Mesendoderm (in vitro differentiated cells): ENCODE measurements around the gene TBC1D5.
"Not testable (repeated sequence)": the region's sequence is repeated elsewhere in the genome, so short reads cannot be mapped to it uniquely, and the experiment has no call there.

Experiments used
- DNase-seq: peaks from one replicate; pipeline ENCODE4 v3.0.0; 2013
- H2AK5ac ChIP-seq: 2 replicates; pipeline ENCODE4 v1.6.1; 2013; ENCODE audit warnings: low read length, inconsistent platforms
- H2BK120ac ChIP-seq: 2 replicates; pipeline ENCODE4 v1.6.1; 2013; ENCODE audit warnings: low read depth, mild to moderate bottlenecking, low read length, moderate library complexity, mixed read lengths
- H2BK15ac ChIP-seq: replicated peaks from 2 replicates; pipeline ENCODE4 v1.6.1; 2013; ENCODE audit warnings: low read depth, mild to moderate bottlenecking, moderate library complexity
- H2BK5ac ChIP-seq: 2 replicates; pipeline ENCODE4 v1.6.1; 2013; ENCODE audit warnings: low read length, inconsistent platforms
- H3K18ac ChIP-seq: 2 replicates; pipeline ENCODE4 v1.6.1; 2013; ENCODE audit warnings: mild to moderate bottlenecking, low read length, mixed read lengths
- H3K23ac ChIP-seq: one replicate; pipeline ENCODE4 v1.6.1; 2013; ENCODE audit warnings: low read length
- H3K27ac ChIP-seq: 2 replicates; pipeline ENCODE4 v1.5.1; 2013; ENCODE audit warnings: low read depth, mild to moderate bottlenecking, inconsistent platforms, low read length, moderate library complexity
- H3K27me3 ChIP-seq: 2 replicates; pipeline ENCODE4 v1.6.1; 2013; ENCODE audit warnings: low read length, control low read depth, mild to moderate bottlenecking, inconsistent platforms; ENCODE audit not compliant: insufficient read depth, poor library complexity
- H3K36me3 ChIP-seq: 2 replicates; pipeline ENCODE4 v1.6.1; 2013; ENCODE audit warnings: low read length, inconsistent platforms; ENCODE audit not compliant: control insufficient read depth, insufficient read depth
- H3K4ac ChIP-seq: one replicate; pipeline ENCODE4 v1.6.1; 2013; ENCODE audit warnings: low read depth, mild to moderate bottlenecking, low read length, moderate library complexity
- H3K4me1 ChIP-seq: 2 replicates; pipeline ENCODE4 v1.6.1; 2013; ENCODE audit warnings: low read depth, low read length, inconsistent platforms; ENCODE audit not compliant: control insufficient read depth
- H3K4me2 ChIP-seq: 2 replicates; pipeline ENCODE4 v1.6.1; 2013; ENCODE audit warnings: low read length
- H3K4me3 ChIP-seq: 2 replicates; pipeline ENCODE4 v1.5.1; 2013; ENCODE audit warnings: mild to moderate bottlenecking, low read length
- H3K56ac ChIP-seq: one replicate; pipeline ENCODE4 v1.6.1; 2013; ENCODE audit warnings: low read length
- H3K79me1 ChIP-seq: 2 replicates; pipeline ENCODE4 v1.6.1; 2013; ENCODE audit warnings: low read length, inconsistent platforms
- H3K79me2 ChIP-seq: 2 replicates; pipeline ENCODE4 v1.6.1; 2013; ENCODE audit warnings: mild to moderate bottlenecking, low read length; ENCODE audit not compliant: control insufficient read depth, insufficient read depth
- H3K9ac ChIP-seq: 2 replicates; pipeline ENCODE4 v1.6.1; 2013; ENCODE audit warnings: low read length, inconsistent platforms
- H4K5ac ChIP-seq: one replicate; pipeline ENCODE4 v1.6.1; 2013; ENCODE audit warnings: low read length
- H4K8ac ChIP-seq: one replicate; pipeline ENCODE4 v1.6.1; 2013; ENCODE audit warnings: low read depth, mild to moderate bottlenecking, control low read depth, low read length, moderate library complexity
- WGBS: extraction: QIAGEN DNeasy Blood & Tissue Kit; methylation state at CpG from one replicate; pipeline ENCODE4 v1.1.7; 2013; ENCODE audit warnings: low lambda C conversion rate, missing lambda C conversion rate; ENCODE audit not compliant: insufficient coverage; ENCODE audit errors: extremely low coverage; 5-methylcytosine and 5-hydroxymethylcytosine counted together

Gene TBC1D5

GRCh38 chr3:17737591-17737990, 4.8 kb downstream of the TBC1D5 start:
- H3K23ac ChIP-seq, result no peak overlapping the region
- no peaks in the 10 kb centered on the region for H3K79me1 ChIP-seq
- no peak overlapping the region for H3K18ac ChIP-seq
- H4K5ac ChIP-seq, result no peak overlapping the region
- peaks cover 1% of the 10 kb centered on the region for H3K79me2 ChIP-seq
- H2BK120ac ChIP-seq, result no peak overlapping the region
- H3K27ac ChIP-seq, result no peak overlapping the region
- H2BK5ac ChIP-seq, result no peak overlapping the region
- H3K27me3 ChIP-seq, result no peaks in the 10 kb centered on the region
- H2AK5ac ChIP-seq, result no peak overlapping the region
- peaks cover 5% of the 10 kb centered on the region for H3K4me1 ChIP-seq
- no peak overlapping the region for H3K4ac ChIP-seq
- H3K4me2 ChIP-seq, result no peak overlapping the region
- H3K56ac ChIP-seq, result no peak overlapping the region
- H3K36me3 ChIP-seq, result no peaks in the 10 kb centered on the region
- no peak overlapping the region for H3K4me3 ChIP-seq
- H2BK15ac ChIP-seq, result no peak overlapping the region
- no peak for DNase-seq
- H4K8ac ChIP-seq, result no peak overlapping the region
- H3K9ac ChIP-seq, result no peak overlapping the region

GRCh38 chr3:17735362-17735761, 7.1 kb downstream of the TBC1D5 start:
- not testable (repeated sequence) for H3K79me2 ChIP-seq, H3K27me3 ChIP-seq, H2BK15ac ChIP-seq, H3K4me2 ChIP-seq, H3K4me3 ChIP-seq, H3K4ac ChIP-seq, H2AK5ac ChIP-seq, H3K4me1 ChIP-seq, H3K9ac ChIP-seq, H4K8ac ChIP-seq, DNase-seq, H3K36me3 ChIP-seq, H3K23ac ChIP-seq, H3K56ac ChIP-seq, H2BK120ac ChIP-seq, H3K27ac ChIP-seq, H3K18ac ChIP-seq, H3K79me1 ChIP-seq, H4K5ac ChIP-seq, H2BK5ac ChIP-seq
- WGBS, result no CpG with 5 or more reads among the region's 7 CpGs

- H3K36me3 ChIP-seq, result no peaks in the 10 kb centered on the region
- H3K4me3 ChIP-seq, result no peak overlapping the region
- H2BK120ac ChIP-seq, result no peak overlapping the region
- no peak overlapping the region for H3K56ac ChIP-seq
- no peaks in the 10 kb centered on the region for H3K79me1 ChIP-seq
- no peak overlapping the region for H2BK5ac ChIP-seq
- no peak overlapping the region for H2AK5ac ChIP-seq
- no peak overlapping the region for H2BK15ac ChIP-seq
- no peak overlapping the region for H3K18ac ChIP-seq
- H3K23ac ChIP-seq, result no peak overlapping the region
- H3K27ac ChIP-seq, result no peak overlapping the region
- no peaks in the 10 kb centered on the region for H3K79me2 ChIP-seq
- H3K4ac ChIP-seq, result no peak overlapping the region
- DNase-seq, result no peak
- WGBS, result no CpG with 5 or more reads among the region's 2 CpGs
- H4K5ac ChIP-seq, result no peak overlapping the region
- no peaks in the 10 kb centered on the region for H3K27me3 ChIP-seq
- no peak overlapping the region for H3K9ac ChIP-seq
- H3K4me2 ChIP-seq, result no peak overlapping the region
- no peak overlapping the region for H4K8ac ChIP-seq
- H3K4me1 ChIP-seq, result peaks cover 1% of the 10 kb centered on the region
Measured at GRCh38 chr3:17733768-17734167, 8.7 kb downstream of the TBC1D5 start.

- H2BK15ac ChIP-seq, result no peak overlapping the region
- no CpG with 5 or more reads among the region's 3 CpGs for WGBS
- no peaks in the 10 kb centered on the region for H3K79me2 ChIP-seq
- no peak overlapping the region for H3K4ac ChIP-seq
- H3K4me1 ChIP-seq, result peaks cover 1% of the 10 kb centered on the region
- H4K8ac ChIP-seq, result no peak overlapping the region
- no peak overlapping the region for H2BK120ac ChIP-seq
- H3K9ac ChIP-seq, result no peak overlapping the region
- no peak overlapping the region for H4K5ac ChIP-seq
- H3K27me3 ChIP-seq, result no peaks in the 10 kb centered on the region
- H3K56ac ChIP-seq, result no peak overlapping the region
- DNase-seq, result no peak
- H3K4me3 ChIP-seq, result no peak overlapping the region
- H3K4me2 ChIP-seq, result no peak overlapping the region
- no peaks in the 10 kb centered on the region for H3K36me3 ChIP-seq
- H3K27ac ChIP-seq, result no peak overlapping the region
- no peak overlapping the region for H2AK5ac ChIP-seq
- H3K18ac ChIP-seq, result no peak overlapping the region
- no peak overlapping the region for H3K23ac ChIP-seq
- H3K79me1 ChIP-seq, result no peaks in the 10 kb centered on the region
- no peak overlapping the region for H2BK5ac ChIP-seq
Measured at GRCh38 chr3:17733215-17733614, 9.2 kb downstream of the TBC1D5 start.

- Histone ChIP-seq H3K18ac (no peak overlapping the region), H3K4me3 (no peak overlapping the region), H3K4me2 (no peak overlapping the region), H3K4me1 (peaks cover 1% of the 10 kb centered on the region), H3K4ac (no peak overlapping the region), H3K56ac (peak overlapping the region; percentile 60), H2AK5ac (no peak overlapping the region), H3K79me1 (no peaks in the 10 kb centered on the region), H4K8ac (no peak overlapping the region), H3K79me2 (no peaks in the 10 kb centered on the region), H3K23ac (no peak overlapping the region), H2BK15ac (peak overlapping the region; percentile 74), H3K27ac (no peak overlapping the region), H3K9ac (peak overlapping the region; percentile 34), H3K27me3 (no peaks in the 10 kb centered on the region), H2BK5ac (no peak overlapping the region), H4K5ac (no peak overlapping the region), H2BK120ac (no peak overlapping the region), H3K36me3 (no peaks in the 10 kb centered on the region)
- no CpG with 5 or more reads among the region's 4 CpGs for WGBS
- peak; percentile 61 for DNase-seq
Measured at GRCh38 chr3:17730318-17730967, 12.0 kb downstream of the TBC1D5 start.

- no CpG with 5 or more reads among the region's 1 CpG for WGBS
- no peaks in the 10 kb centered on the region for H3K79me1 ChIP-seq
- no peak overlapping the region for H3K27ac ChIP-seq
- H3K36me3 ChIP-seq, result no peaks in the 10 kb centered on the region
- H3K4me1 ChIP-seq, result no peaks in the 10 kb centered on the region
- DNase-seq, result no peak
- no peak overlapping the region for H4K5ac ChIP-seq
- H2AK5ac ChIP-seq, result no peak overlapping the region
- no peak overlapping the region for H3K9ac ChIP-seq
- H3K56ac ChIP-seq, result no peak overlapping the region
- H3K27me3 ChIP-seq, result no peaks in the 10 kb centered on the region
- no peak overlapping the region for H2BK15ac ChIP-seq
- H4K8ac ChIP-seq, result no peak overlapping the region
- H3K23ac ChIP-seq, result no peak overlapping the region
- no peaks in the 10 kb centered on the region for H3K79me2 ChIP-seq
- H2BK5ac ChIP-seq, result no peak overlapping the region
- H3K4me3 ChIP-seq, result no peak overlapping the region
- H3K4me2 ChIP-seq, result no peak overlapping the region
- H2BK120ac ChIP-seq, result no peak overlapping the region
- no peak overlapping the region for H3K18ac ChIP-seq
- H3K4ac ChIP-seq, result no peak overlapping the region
Measured at GRCh38 chr3:17726313-17726712, 16.1 kb downstream of the TBC1D5 start.
